ENCODE results near the gene BRINP2.

Gene BRINP2

DNA sequence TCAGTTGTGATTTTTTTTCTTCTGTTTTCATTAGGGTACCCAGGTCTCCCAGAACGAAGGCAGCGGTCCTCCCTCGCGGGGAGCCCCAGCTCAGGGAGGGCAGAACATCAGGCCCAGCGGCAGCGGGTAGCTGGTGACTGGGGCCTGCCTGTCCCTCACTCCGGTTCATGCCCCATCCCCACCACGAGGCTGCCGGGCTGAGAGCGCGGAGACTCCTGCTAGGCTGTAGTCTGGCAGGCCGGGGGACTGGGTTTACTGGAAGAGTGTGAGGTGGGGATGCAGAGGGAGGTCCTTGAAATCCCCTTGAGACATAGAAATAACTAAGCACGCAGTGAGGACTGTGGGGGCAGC lies 10.5 kb downstream of the BRINP2 start:
- H3K27ac ChIP-seq = no peak overlapping the region
- TF ChIP-seq CTCF (IDR thresholded peaks at IDR 0.05) = no peak
- TF ChIP-seq ZFX (IDR thresholded peaks at IDR 0.05; ENCODE audit: borderline replicate concordance) = no peak

DNA sequence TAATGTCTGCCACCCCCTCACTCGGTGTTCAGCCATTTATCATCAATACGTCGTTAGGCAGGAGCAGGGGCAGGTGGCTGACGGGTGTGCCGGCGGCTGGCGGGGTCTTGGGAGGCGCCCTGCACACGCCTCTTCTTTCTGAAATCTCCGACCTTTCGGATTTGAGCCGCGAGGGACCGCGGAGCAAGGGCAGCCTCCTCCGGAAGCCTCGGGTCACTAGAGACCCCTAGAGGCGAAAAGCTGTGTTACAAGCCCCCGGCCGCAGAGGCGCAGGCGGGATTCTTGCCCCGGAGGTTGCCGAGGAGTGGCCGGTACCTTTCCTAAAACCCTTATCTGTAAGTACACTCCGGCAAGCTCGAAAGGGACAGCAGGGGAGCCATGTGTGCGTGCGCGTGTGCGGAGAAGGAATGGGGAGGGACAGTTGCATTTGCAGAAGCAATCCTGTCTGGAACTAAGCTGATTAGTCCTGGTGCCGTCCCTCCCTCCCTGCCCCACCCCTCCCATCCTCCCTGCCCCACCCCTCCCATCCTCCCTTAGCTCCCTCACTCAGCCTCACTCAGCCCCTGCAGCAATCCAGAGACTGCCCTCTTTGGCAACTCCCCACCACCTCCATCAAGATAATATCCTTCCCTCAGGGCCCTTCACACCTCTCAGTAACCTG lies 11.0 kb downstream of the BRINP2 start:
- H3K27ac ChIP-seq = no peak overlapping the region
- peak; percentile 95 for TF ChIP-seq CTCF (IDR thresholded peaks at IDR 0.05)
- no peak for TF ChIP-seq ZFX (IDR thresholded peaks at IDR 0.05; ENCODE audit: borderline replicate concordance)

- no peak for TF ChIP-seq CTCF (IDR thresholded peaks at IDR 0.05)
- TF ChIP-seq ZFX (IDR thresholded peaks at IDR 0.05; ENCODE audit: borderline replicate concordance) = no peak
- H3K27ac ChIP-seq = no peak overlapping the region
Observed at GRCh38 chr1:177183836-177184235, 13.1 kb downstream of the BRINP2 start.

DNA sequence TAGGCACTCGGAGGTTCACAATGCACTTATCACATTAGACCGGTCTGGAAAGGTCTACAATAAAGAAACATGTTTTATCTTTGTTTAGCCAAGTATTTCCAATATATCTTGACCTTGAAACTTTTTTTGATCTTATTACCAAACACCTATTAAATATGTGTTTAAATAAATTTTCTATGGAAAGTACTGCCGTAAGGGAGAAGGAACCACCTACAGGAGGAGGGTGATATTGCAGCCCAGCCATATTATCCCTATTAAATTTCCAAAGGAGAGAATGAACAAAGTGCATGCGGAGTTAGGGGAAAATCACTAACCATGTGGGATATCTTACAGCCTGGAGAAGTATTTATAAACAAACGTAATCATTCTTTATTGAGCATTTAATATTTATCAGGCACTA lies 14.5 kb downstream of the BRINP2 start:
- no peak overlapping the region for H3K27ac ChIP-seq
- TF ChIP-seq CTCF (IDR thresholded peaks at IDR 0.05) (peak; percentile 73), ZFX (IDR thresholded peaks at IDR 0.05; ENCODE audit: borderline replicate concordance) (no peak)

DNA sequence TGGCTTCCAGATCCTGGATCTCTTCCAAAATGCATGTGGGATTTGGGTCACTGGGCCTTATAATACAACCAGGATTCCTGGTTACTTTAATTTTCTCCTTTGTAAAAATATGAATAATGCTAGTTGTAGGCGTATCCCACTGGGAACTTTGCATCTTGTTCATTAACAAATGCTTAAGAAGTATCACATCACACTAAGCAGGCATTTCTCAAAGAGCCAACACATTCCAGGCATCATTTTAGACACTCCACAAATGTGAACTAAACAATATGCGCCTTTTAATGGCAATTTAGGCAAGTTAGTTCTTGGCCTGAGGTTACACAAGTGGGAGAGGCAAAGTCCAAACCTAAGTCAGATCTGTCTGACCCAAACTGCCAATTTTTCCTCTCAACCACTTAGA lies 15.9 kb downstream of the BRINP2 start:
- no peak for TF ChIP-seq ZFX (IDR thresholded peaks at IDR 0.05; ENCODE audit: borderline replicate concordance)
- no peak for TF ChIP-seq CTCF (IDR thresholded peaks at IDR 0.05)
- no peak overlapping the region for H3K27ac ChIP-seq

- no peak overlapping the region for H3K27ac ChIP-seq
- TF ChIP-seq CTCF (IDR thresholded peaks at IDR 0.05) (no peak), ZFX (IDR thresholded peaks at IDR 0.05; ENCODE audit: borderline replicate concordance) (no peak)
Observed at GRCh38 chr1:177190308-177190970, 19.7 kb downstream of the BRINP2 start.

DNA sequence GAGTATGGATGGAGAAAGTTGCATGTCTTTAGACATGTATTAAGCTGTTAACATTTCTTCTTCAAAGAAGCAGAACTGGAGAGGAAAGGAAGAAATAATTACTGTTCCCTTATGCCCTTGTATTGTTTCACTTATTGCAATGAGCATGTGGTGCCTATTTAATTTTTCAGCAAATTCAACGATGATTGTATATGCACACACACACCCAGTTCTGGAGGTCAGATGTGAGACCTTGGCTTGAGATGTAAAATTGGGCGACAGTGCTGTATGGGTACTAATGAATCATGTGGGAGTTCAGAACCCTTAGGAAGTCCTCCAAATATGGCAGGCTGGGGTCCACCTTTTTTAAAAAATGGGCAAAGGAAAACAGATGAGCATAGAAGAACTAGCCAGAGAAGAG lies 27.5 kb downstream of the BRINP2 start:
- H3K27ac ChIP-seq = no peak overlapping the region
- TF ChIP-seq CTCF (IDR thresholded peaks at IDR 0.05) (no peak), ZFX (IDR thresholded peaks at IDR 0.05; ENCODE audit: borderline replicate concordance) (no peak)

All from 22Rv1 (cell line).